ENCODE measurements around the gene KCNMA1.
"Not testable (repeated sequence)": the region's sequence is repeated elsewhere in the genome, so short reads cannot be mapped to it uniquely, and the experiment has no call there.

KCNMA1 gene

DNA sequence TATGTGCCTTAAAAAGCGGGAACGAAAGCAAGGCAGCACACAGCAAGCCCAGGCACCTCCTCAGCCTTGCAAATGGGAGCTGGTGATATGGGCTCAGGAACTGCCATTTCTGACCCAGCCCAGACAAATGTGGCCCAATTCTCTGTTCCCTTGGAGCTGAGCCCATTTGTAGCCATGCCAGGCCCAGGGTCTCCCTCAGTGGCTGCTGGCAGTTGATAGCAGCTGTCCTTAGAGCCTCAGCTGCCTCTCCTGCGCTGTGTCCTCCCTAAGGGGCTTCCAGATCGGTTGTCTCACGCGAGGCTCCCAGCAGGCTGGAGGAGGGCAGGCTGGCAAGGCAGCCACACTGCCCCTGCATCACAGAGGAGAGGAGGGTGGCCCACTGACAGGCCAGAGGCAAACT, 275.8 kb downstream of the KCNMA1 start:
- DNase-seq (ENCODE audit: low read depth) = no peak

DNA sequence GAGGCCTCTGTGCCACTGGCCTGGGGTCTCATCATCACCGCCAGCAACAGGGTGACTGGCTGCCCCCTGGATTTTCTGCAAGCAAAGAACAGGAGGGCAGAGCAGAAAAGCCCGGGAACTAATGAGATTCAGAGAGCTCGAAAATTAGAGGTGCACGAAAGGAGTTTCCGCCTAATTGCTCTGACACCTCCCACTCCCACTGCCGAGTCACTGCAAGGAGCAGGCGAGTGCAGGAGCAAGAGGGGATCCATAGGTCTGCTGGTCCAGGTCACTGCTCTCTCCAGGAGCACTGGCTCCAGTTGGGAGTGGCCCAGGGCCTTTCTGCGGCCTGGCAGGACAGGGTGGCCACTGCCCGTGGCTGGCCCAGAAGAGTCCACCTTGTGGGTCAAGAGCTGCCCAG, 276.2 kb downstream of the KCNMA1 start:
- DNase-seq (ENCODE audit: low read depth) = no peak

- no peak for DNase-seq (ENCODE audit: low read depth)
Observed at GRCh38 chr10:77360835-77361234, 276.8 kb downstream of the KCNMA1 start.

DNA sequence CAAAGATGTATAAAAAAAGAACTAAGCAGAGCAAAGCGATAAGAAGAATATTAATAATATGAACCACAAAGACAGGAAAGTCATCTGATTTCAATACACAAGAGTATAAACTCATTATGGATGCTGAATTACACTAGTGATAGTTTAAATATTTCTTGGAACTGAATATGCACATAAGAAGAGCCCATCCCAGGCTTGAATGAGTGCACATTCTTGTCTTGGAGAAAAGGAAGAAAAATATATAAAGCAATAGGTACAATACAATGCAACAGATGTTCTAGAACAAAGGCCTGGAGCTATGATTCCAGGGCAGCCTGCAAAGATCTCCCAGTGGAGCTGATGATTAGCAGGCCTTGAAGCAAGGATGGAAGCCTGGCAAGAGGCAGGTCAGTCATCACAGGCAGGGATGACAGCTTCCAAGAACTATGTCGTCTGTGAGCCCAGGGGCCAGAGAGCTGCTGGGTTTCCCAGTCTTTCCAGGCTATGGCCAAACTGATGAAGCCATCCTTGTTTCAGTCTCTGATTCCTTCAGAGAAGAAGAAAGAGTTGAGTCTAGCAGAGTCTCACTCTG, 277.6 kb downstream of the KCNMA1 start:
- DNase-seq (ENCODE audit: low read depth) = no peak

DNA sequence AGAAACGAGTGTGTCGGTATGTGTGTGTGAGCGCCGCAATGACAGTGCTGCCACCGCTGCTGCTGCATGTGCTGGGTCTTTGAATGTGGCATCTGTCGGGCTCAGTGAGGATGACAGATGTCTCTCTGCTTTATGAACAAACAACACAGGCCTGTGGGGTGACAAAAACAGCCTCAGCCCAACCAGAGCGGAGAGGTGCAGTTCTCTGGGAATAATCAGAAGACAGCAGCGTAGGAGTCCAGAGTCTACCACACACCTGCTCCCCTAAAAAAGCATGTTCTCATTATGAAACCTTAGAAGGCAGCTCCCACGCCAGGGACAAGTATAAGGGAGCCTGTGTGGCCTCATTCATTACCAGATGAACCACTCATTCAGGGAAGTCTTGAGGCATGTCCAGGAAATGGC, 278.3 kb downstream of the KCNMA1 start:
- no peak for DNase-seq (ENCODE audit: low read depth)

DNA sequence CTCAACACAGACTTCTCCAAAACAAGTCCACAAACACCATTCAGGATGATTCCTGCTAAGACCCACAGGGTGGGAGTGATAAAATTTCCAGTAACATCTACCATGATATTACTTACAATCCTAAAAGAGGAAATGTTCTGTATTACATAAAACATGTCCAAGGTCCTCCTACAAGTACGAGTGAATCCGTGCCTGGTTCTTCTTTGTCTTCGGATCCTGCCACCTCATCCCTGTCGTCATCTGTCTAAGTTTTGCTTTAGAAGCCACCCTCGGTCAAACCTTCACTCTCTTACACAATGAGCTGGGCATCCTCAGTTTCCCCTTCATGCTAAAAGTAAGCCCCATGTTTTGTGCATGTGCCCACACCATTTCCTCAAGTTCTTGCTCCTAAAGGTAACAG, 279.0 kb downstream of the KCNMA1 start:
- no peak for DNase-seq (ENCODE audit: low read depth)

- no peak for DNase-seq (ENCODE audit: low read depth)
Observed at GRCh38 chr10:77357611-77358310, 279.8 kb downstream of the KCNMA1 start.

GRCh38 chr10:77357185-77357584, 280.4 kb downstream of the KCNMA1 start:
- no peak for DNase-seq (ENCODE audit: low read depth)

GRCh38 chr10:77355844-77356243, 281.8 kb downstream of the KCNMA1 start:
- DNase-seq (ENCODE audit: low read depth) = no peak

DNA sequence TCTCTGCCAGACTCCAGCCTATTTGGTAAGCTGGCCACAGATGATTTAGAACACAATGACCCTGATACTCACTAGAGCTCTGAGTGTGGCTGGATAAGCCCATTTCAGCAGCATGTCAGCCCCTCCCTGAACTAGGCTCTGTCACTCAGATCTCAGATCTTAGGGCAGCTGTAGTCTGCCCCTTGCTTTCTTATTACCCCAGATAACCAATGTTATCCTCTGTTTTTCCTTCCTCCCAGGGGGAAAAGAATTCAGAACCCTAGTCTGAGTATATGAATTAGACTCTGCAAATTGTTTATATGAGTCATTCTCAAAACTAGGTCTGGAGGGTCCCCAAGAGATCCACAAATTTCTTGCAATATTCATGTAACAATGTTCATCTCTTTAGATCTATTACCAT, 286.2 kb downstream of the KCNMA1 start:
- no peak for DNase-seq (ENCODE audit: low read depth)

DNA sequence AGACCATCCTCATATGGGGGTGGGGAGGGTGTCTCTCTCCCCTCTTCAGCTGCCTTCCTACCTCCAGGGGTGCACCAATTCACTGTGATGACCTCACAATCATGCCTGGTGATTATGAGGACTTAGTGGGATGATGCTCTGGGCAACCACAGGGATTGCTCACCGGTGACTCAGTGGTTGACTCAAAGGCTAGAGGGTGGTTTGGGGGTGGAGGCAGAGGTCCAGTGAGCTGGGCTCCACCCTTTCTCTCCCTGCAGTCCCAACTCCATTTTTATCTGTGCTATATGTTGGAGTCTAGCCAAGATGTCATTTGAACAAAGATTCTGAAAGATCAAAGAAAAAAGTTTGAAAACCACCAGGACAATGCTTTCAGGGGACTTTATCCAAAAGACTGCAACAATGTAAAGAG, 286.9 kb downstream of the KCNMA1 start:
- DNase-seq (ENCODE audit: low read depth) = no peak

GRCh38 chr10:77350134-77350533, 287.5 kb downstream of the KCNMA1 start:
- DNase-seq (ENCODE audit: low read depth) = no peak

GRCh38 chr10:77349226-77349625, 288.4 kb downstream of the KCNMA1 start:
- DNase-seq (ENCODE audit: low read depth) = no peak

DNA sequence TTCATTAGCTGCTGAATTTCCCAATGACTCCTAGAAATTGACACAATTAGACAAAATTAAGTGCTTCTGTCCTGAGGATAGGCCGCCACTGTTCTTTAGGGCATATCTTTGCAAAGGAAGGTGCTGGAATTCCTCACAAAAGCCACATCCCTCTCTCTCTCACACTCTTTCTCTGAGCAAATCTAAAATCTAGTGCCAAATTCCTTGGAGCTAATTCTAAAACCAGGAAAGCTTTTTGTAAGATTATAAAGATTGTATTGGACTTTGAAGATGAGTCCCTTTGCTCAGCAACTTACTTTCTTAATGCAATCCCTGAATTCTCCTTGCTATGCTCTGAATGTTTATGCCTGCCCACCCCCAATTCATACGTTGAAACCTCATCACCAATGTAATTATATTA, 288.9 kb downstream of the KCNMA1 start:
- no peak for DNase-seq (ENCODE audit: low read depth)

GRCh38 chr10:77348082-77348481, 289.5 kb downstream of the KCNMA1 start:
- DNase-seq (ENCODE audit: low read depth) = no peak

DNA sequence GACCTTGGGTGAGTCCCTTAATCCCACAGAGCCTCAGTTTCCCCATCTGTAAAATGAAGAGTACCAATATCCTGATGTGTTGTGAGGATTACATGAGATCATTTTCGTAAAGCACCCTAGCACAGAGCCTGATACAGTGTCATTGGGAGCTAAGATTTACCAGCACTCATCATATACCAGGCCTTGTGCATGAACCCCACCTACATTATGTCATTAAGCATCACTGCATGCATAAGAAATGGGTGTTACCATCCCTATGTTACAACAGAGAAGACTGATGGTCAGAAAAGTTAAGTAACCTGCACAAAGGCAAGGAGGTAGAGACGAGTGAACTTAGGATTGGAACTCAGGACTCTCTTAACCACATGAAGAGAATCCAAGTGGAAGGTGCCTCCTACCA, 290.6 kb downstream of the KCNMA1 start:
- DNase-seq (ENCODE audit: low read depth) = no peak

GRCh38 chr10:77341055-77341454, 296.6 kb downstream of the KCNMA1 start:
- DNase-seq (ENCODE audit: low read depth) = no peak

DNA sequence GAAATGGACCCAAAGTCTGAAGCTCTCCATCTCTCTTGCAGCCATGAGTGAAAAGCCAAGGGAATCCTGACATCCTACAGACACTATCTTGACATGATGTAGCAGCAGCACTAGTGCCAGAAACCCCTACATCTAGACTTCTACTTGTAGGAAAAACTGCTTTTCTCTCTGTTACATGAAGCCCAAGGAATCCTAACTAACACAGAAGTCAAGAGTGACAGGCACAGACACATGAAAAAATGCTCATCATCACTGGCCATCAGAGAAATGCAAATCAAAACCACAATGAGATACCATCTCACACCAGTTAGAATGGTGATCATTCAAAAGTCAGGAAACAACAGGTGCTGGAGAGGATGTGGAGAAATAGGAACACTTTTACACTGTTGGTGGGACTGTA, 297.7 kb downstream of the KCNMA1 start:
- not testable (repeated sequence) for DNase-seq (ENCODE audit: low read depth)

DNA sequence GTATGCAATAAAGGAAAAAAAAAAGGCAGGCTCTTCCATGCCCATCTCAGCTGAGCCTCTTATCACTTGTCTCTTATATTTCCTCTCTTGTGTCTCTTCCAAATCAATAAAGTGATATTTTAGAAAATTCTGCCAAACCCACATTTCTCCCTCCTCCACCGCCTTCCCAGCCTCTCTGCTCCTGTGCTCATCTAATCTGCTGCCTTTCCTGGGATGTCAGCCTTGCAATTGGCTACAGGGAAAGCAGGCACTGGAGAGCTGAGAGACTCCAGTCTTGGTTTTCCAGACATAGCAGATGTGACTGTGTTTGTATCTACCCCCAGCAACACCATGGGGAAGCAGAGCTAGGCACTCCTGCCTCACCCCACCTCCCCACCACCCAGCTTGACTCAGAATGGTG, 298.4 kb downstream of the KCNMA1 start:
- no peak for DNase-seq (ENCODE audit: low read depth)

DNA sequence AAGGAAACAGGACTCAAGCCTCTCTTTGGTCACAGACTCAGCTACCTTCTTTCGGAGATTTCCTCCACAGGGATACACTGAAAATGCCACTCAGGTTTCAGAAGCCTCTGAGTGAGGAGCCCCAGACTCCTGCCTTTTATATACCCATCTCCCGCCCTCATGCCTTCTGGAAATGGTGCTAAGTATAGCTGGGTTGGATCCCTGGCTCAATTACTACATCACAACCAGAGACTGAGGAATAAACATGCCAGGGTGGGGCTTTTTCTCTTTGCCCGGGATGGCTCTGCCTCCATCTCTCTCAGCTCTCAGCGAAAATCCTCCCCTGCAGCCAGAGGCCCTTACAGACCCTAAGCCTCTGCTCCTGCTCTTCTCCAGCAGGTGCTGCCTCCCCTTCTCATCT, 299.5 kb downstream of the KCNMA1 start:
- no peak for DNase-seq (ENCODE audit: low read depth)

- no peak for DNase-seq (ENCODE audit: low read depth)
Observed at GRCh38 chr10:77334501-77334900, 303.1 kb downstream of the KCNMA1 start.

DNA sequence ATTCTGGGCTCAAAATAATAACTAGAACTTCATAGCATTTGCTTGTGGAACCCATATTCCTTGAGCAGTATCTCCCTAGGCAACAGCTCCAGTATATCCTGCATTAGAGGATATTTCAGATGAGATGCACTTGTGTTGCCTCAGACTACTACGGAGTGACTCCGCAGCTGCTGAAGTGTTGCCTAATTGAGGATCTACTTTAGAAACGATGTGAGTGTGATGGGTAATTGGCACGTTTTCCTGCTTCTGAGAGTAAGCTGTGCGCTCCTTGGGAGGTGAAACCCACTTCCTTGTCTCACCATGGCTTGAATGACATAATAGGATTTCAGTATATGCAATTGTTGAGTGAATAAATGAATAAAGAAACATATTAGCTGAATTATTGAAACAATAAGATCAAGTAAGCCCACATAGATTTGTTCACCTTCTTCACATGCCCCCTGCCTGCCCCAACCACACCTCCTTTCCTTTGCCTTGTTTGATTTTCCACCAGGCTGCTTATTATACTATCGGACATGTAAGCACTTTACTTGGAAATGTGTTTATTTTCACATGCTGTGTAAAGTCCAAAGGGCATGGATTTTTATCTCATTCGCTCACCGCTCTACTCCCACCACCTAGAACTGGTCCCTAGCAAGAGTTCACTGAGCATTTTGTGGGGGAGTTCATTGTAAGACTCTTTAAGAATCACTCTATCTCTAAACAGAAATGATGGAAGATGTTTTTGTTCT, 303.8 kb downstream of the KCNMA1 start:
- no peak for DNase-seq (ENCODE audit: low read depth)

GRCh38 chr10:77332256-77332655, 305.4 kb downstream of the KCNMA1 start:
- no peak for DNase-seq (ENCODE audit: low read depth)
